SK-N-MC (cell line): Measurements from ENCODE around the gene TMPRSS4.

ENCODE experiments used
- DNase-seq: peaks from one replicate; pipeline ENCODE4 v3.0.0-alpha.2; 2011; ENCODE audit warnings: low read depth, low spot score
- H3K27ac ChIP-seq: fragments of 200-600 bp; sonication (generic); 2 replicates; pipeline ENCODE4 v1.5.1; 2016; ENCODE audit warnings: mixed run types
- H3K36me3 ChIP-seq: fragments of 200-600 bp; sonication (generic); 2 replicates; pipeline ENCODE4 v1.6.1; 2017; ENCODE audit warnings: antibody characterized with exemption, low read length, mixed read lengths; ENCODE audit not compliant: insufficient read depth
- H3K4me3 ChIP-seq: fragments of 200-600 bp; sonication (generic); 2 replicates; pipeline ENCODE4 v1.5.1; 2016
- H3K9ac ChIP-seq: fragments of 200-600 bp; sonication (generic); 2 replicates; pipeline ENCODE4 v1.8.0; 2017; ENCODE audit warnings: mixed run types, mixed read lengths; ENCODE audit not compliant: insufficient read length
- H3K9me3 ChIP-seq: fragments of 200-600 bp; sonication (generic); 2 replicates; pipeline ENCODE4 v1.6.1; 2017; ENCODE audit warnings: low read depth, mild to moderate bottlenecking, antibody characterized with exemption, low read length, moderate library complexity, mixed read lengths
- EZH2 ChIP-seq: fragments of 200-600 bp; sonication (generic); IDR thresholded peaks from one replicate; pipeline ENCODE4 v1.6.1; 2017; ENCODE audit warnings: antibody characterized with exemption
- FOXP2 ChIP-seq: optimal IDR thresholded peaks from 2 replicates; pipeline ENCODE3; 2011; ENCODE audit warnings: mild to moderate bottlenecking, moderate library complexity; ENCODE audit not compliant: insufficient read depth; ENCODE audit errors: extremely low read length, control extremely low read depth
- POLR2AphosphoS5 ChIP-seq: IDR thresholded peaks from 2 replicates; pipeline ENCODE4 v1.6.1; 2012; ENCODE audit warnings: mild to moderate bottlenecking, low read depth, low read length, borderline replicate concordance

Gene TMPRSS4

GRCh38 chr11:118095493-118095892, 18.6 kb downstream of the TMPRSS4 start:
- TF ChIP-seq FOXP2 (no peak), EZH2 (no peak), POLR2AphosphoS5 (no peak)
- DNase-seq, result no peak
- Histone ChIP-seq H3K36me3 (no peaks in the 10 kb centered on the region), H3K9ac (no peak overlapping the region), H3K9me3 (no peaks in the 10 kb centered on the region), H3K27ac (no peak overlapping the region), H3K4me3 (no peak overlapping the region)

- no peak for TF ChIP-seq POLR2AphosphoS5
- no peak for TF ChIP-seq EZH2
- no peak for TF ChIP-seq FOXP2
- Histone ChIP-seq H3K9me3 (no peaks in the 10 kb centered on the region), H3K36me3 (no peaks in the 10 kb centered on the region)
Measured at GRCh38 chr11:118095967-118096367, 19.1 kb downstream of the TMPRSS4 start.

GRCh38 chr11:118098996-118099837, 22.3 kb downstream of the TMPRSS4 start:
- Histone ChIP-seq H3K4me3 (no peak overlapping the region), H3K27ac (no peak overlapping the region), H3K36me3 (no peaks in the 10 kb centered on the region), H3K9me3 (no peaks in the 10 kb centered on the region), H3K9ac (no peak overlapping the region)
- TF ChIP-seq FOXP2, result no peak
- TF ChIP-seq EZH2, result no peak
- no peak for TF ChIP-seq POLR2AphosphoS5
- no peak for DNase-seq

More at GRCh38 chr11:118095967-118096367, 19.1 kb downstream of the TMPRSS4 start:
- no peak overlapping the region for H3K9ac ChIP-seq
- no peak overlapping the region for H3K27ac ChIP-seq
- DNase-seq, result no peak
- no peak overlapping the region for H3K4me3 ChIP-seq

- Histone ChIP-seq H3K36me3 (no peaks in the 10 kb centered on the region), H3K27ac (no peak overlapping the region), H3K4me3 (no peak overlapping the region), H3K9me3 (no peaks in the 10 kb centered on the region), H3K9ac (no peak overlapping the region)
- no peak for TF ChIP-seq EZH2
- TF ChIP-seq POLR2AphosphoS5, result no peak
- no peak for TF ChIP-seq FOXP2
- DNase-seq, result no peak
Measured at GRCh38 chr11:118099838-118100556, 23.1 kb downstream of the TMPRSS4 start.

- no peaks in the 10 kb centered on the region for H3K36me3 ChIP-seq
- H3K9ac ChIP-seq, result no peak overlapping the region
Measured at GRCh38 chr11:118100691-118101232, 23.9 kb downstream of the TMPRSS4 start.

GRCh38 chr11:118102721-118103261, 25.9 kb downstream of the TMPRSS4 start:
- no peak overlapping the region for H3K27ac ChIP-seq
- no peaks in the 10 kb centered on the region for H3K9me3 ChIP-seq
- no peak for DNase-seq
- no peaks in the 10 kb centered on the region for H3K36me3 ChIP-seq
- no peak overlapping the region for H3K9ac ChIP-seq
- TF ChIP-seq POLR2AphosphoS5 (no peak), FOXP2 (no peak), EZH2 (no peak)
- no peak overlapping the region for H3K4me3 ChIP-seq

More at GRCh38 chr11:118100691-118101232, 23.9 kb downstream of the TMPRSS4 start:
- Histone ChIP-seq H3K27ac (no peak overlapping the region), H3K4me3 (no peak overlapping the region), H3K9me3 (no peaks in the 10 kb centered on the region)
- no peak for TF ChIP-seq POLR2AphosphoS5
- TF ChIP-seq FOXP2, result no peak
- TF ChIP-seq EZH2, result no peak
- DNase-seq, result no peak

GRCh38 chr11:118104491-118104890, 27.6 kb downstream of the TMPRSS4 start:
- TF ChIP-seq EZH2, result no peak
- no peak for TF ChIP-seq POLR2AphosphoS5
- no peak for TF ChIP-seq FOXP2
- no peak for DNase-seq
- Histone ChIP-seq H3K27ac (no peak overlapping the region), H3K36me3 (no peaks in the 10 kb centered on the region), H3K4me3 (no peak overlapping the region), H3K9me3 (no peaks in the 10 kb centered on the region), H3K9ac (no peak overlapping the region)

GRCh38 chr11:118105657-118106305, 28.9 kb downstream of the TMPRSS4 start:
- Histone ChIP-seq H3K4me3 (no peak overlapping the region), H3K36me3 (no peaks in the 10 kb centered on the region), H3K9ac (no peak overlapping the region), H3K9me3 (no peaks in the 10 kb centered on the region), H3K27ac (no peak overlapping the region)
- DNase-seq, result no peak
- TF ChIP-seq POLR2AphosphoS5, result no peak
- TF ChIP-seq FOXP2, result no peak
- no peak for TF ChIP-seq EZH2
